Mesothelial cell of epicardium (in vitro differentiated cells): Measurements from ENCODE around the gene FCSK. TPM values are rescaled to one million over a fixed set of nuclear protein-coding genes. Genes with fewer than 3 reads are reported as not detected.
A peak's percentile ranks its signal among the peaks of the same experiment; 100 is the strongest.
"Not testable (repeated sequence)": the region's sequence is repeated elsewhere in the genome, so short reads cannot be mapped to it uniquely, and the experiment has no call there.

ENCODE experiments used
- DNase-seq, 2 experiments: peaks; one replicate each; pipeline ENCODE4 v3.0.0; 2021; ENCODE audit warnings: low spot score in 2 of 2; ENCODE audit not compliant: unreplicated experiment in 2 of 2
- H3K27ac Mint-ChIP-seq: 2 replicates; pipeline ENCODE4 v1.8.0; 2021; ENCODE audit warnings: mixed read lengths
- H3K27me3 Mint-ChIP-seq: 2 replicates; pipeline ENCODE4 v1.8.0; 2021; ENCODE audit warnings: low read depth, mixed read lengths
- H3K36me3 Mint-ChIP-seq: 2 replicates; pipeline ENCODE4 v1.8.0; 2021; ENCODE audit warnings: mixed read lengths
- H3K4me1 Mint-ChIP-seq: 2 replicates; pipeline ENCODE4 v1.8.0; 2021; ENCODE audit warnings: mixed read lengths
- H3K4me3 Mint-ChIP-seq: 2 replicates; pipeline ENCODE4 v1.8.0; 2021; ENCODE audit warnings: mild to moderate bottlenecking, moderate library complexity, mixed read lengths
- H3K9me3 Mint-ChIP-seq: 2 replicates; pipeline ENCODE4 v1.8.0; 2021; ENCODE audit warnings: mixed read lengths
- total RNA-seq: library from RNA; stranded (reverse); gene quantifications from 3 replicates; pipeline ENCODE4 v1.2.1, GENCODE V29; 2021
- TF ChIP-seq, protein P1 (sequence below): fragments of 200-600 bp; sonication (generic); IDR thresholded peaks from one replicate; pipeline ENCODE4 v1.5.0; 2021; ENCODE audit warnings: antibody characterized with exemption; ENCODE audit not compliant: unreplicated experiment

Gene FCSK
- total RNA-seq, 1 donor from 2014 or later: 27.7 TPM

DNA sequence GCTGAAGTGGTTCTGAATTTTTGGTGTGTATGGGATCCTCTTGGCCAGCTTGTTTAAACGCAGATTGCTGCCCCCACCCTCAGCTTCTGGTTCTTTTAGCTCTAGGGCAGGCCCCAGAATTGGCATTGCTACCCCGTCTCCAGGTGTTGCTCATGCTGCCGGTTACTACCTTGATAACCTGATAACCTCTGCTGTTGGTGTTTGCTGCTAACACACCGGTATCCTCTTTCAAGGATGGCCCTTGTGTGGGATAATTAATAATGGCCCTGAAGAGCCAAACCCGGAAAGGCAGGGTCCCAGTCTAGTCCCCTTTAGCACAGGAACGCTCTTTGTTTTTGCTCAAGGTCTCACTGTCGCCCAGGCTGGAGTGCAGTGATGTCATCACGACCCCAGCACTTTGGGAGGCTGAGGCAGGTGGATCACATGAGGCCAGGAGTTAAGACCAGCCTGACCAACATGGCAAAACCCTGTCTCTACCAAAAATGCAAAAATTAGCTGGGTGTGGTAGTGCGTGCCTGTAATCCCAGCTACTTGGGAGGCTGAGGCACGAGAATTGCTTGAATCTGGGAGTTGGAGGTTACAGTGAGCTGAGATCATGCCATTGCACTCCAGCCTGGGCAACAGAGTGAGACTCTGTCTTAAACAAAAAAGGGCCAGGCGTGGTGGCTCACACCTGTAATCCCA lies 14.2 kb upstream of the FCSK start:
- peaks cover 36% of the 10 kb centered on the region for H3K4me1 Mint-ChIP-seq
- H3K27ac Mint-ChIP-seq: no peak overlapping the region
- no peaks in the 10 kb centered on the region for H3K36me3 Mint-ChIP-seq
- H3K27me3 Mint-ChIP-seq: no peaks in the 10 kb centered on the region
- H3K4me3 Mint-ChIP-seq: peak overlapping the region; percentile 86
- no peaks in the 10 kb centered on the region for H3K9me3 Mint-ChIP-seq
- TF ChIP-seq, protein P1, sequence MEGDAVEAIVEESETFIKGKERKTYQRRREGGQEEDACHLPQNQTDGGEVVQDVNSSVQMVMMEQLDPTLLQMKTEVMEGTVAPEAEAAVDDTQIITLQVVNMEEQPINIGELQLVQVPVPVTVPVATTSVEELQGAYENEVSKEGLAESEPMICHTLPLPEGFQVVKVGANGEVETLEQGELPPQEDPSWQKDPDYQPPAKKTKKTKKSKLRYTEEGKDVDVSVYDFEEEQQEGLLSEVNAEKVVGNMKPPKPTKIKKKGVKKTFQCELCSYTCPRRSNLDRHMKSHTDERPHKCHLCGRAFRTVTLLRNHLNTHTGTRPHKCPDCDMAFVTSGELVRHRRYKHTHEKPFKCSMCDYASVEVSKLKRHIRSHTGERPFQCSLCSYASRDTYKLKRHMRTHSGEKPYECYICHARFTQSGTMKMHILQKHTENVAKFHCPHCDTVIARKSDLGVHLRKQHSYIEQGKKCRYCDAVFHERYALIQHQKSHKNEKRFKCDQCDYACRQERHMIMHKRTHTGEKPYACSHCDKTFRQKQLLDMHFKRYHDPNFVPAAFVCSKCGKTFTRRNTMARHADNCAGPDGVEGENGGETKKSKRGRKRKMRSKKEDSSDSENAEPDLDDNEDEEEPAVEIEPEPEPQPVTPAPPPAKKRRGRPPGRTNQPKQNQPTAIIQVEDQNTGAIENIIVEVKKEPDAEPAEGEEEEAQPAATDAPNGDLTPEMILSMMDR: no peak
- no peak for DNase-seq

DNA sequence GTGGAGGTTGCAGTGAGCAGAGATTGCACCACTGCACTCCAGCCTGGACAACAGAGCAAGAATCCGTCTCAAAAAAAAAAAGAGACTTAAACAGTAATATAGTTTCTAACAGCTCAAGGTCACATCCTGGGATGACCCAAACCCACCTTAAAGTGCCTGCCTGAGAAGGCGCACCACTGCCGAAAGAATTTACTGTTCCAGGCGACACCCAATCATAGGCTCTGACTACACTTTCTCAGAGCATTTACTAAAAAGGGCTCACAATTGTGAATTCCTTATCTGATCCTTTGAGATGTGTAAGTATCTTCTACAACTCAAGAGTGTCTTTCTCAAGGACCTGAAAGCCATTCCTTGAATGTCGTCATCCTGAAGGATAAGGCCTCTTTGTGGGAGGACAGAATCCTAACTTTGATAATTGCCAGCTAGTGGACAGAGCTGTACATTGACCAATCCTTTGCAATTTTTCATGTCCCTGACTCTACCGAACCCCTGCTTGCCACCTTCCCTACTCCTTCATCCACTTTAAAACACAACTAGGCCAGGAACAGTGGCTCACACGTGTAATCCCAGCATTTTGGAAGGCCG lies 12.9 kb upstream of the FCSK start:
- no peaks in the 10 kb centered on the region for H3K27me3 Mint-ChIP-seq
- DNase-seq: no peak
- no peak overlapping the region for H3K27ac Mint-ChIP-seq
- no peaks in the 10 kb centered on the region for H3K9me3 Mint-ChIP-seq
- peaks cover 29% of the 10 kb centered on the region for H3K4me1 Mint-ChIP-seq
- no peak overlapping the region for H3K4me3 Mint-ChIP-seq
- TF ChIP-seq, protein P1: no peak
- H3K36me3 Mint-ChIP-seq: no peaks in the 10 kb centered on the region

DNA sequence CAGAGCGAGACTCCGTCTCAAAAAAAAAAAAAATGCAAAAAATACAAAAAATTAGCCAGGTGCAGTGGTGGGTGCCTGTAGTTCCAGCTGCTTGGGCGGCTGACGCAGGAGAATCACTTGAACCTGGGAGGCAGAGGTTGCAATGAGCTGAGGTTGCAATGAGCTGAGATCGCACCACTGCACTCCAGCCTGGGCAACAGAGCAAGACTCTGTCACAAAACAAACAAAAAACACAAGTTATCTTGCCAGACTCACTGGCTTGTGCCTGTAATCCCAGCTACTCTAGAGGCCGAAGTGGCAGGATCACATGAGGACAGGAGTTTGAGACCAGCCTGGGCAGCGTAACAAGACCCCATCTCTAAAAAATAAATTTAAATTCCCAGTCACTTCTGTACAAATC lies 12.1 kb upstream of the FCSK start:
- Mint-ChIP-seq H3K27ac (no peak overlapping the region), H3K9me3 (no peaks in the 10 kb centered on the region), H3K4me1 (peaks cover 20% of the 10 kb centered on the region), H3K4me3 (no peak overlapping the region), H3K36me3 (no peaks in the 10 kb centered on the region), H3K27me3 (no peaks in the 10 kb centered on the region)
- TF ChIP-seq, protein P1: no peak
- no peak for DNase-seq

DNA sequence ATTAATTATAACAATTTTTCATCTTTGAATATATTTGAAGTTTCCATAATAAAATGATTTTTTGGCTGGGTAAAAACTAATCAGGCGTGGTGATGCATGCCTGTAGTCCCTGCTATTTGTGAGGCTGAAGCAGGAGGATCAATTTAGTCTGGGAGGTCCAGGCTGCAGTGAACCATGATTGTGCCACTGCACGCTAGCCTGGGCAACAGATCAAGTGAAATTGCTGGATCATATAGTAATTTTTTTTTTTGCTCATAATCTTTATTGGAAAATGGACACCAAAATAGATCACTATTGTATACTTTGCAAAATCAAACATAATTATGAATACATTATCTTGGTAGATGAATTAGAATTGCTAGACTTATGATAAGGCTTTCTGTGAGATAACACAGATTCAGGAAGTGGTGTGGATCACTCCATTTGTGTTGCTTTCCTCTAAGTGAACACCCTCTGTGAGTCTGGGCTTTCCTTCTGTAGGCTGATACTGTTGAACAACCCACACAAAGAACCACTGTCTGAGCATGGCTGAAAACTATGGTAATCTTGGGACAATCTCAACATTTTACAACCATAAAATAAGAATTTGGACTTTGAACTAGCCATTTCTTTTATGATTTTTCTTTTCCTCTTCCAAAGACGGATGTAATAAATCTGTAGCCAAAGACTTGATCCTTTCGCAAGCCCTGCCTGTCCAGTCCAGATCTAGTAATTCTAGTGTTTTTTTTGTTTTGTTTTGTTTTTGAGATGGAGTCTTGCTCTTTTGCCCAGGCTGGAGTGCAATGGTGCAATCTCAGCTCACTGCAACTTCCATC lies 9.9 kb upstream of the FCSK start:
- Mint-ChIP-seq H3K27me3 (no peaks in the 10 kb centered on the region), H3K36me3 (no peaks in the 10 kb centered on the region), H3K4me3 (no peak overlapping the region), H3K4me1 (peaks cover 10% of the 10 kb centered on the region), H3K27ac (peak overlapping the region; percentile 15), H3K9me3 (no peaks in the 10 kb centered on the region)
- DNase-seq: no peak
- TF ChIP-seq, protein P1: no peak

DNA sequence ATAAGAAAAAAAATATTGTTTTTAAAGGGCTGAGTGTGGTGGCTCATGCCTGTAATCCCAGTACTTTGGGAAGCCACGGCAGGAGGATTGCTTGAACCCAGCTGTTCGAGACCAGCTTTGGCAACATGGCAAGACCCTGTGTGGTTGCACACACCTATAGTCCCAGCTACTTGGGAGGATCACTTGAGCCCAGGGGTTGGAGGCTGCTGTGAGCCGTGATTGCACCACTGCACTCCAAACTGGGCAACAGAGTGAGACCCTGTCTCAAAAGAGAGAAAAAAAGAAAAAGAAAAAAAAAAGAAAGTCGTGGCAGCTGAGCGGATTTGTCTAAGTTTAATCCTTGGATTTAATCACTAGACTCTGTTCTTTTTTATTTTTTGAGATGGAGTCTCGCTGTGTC lies 6.3 kb upstream of the FCSK start:
- TF ChIP-seq, protein P1: no peak
- DNase-seq: no peak
- Mint-ChIP-seq H3K4me3 (no peak overlapping the region), H3K27me3 (no peaks in the 10 kb centered on the region), H3K4me1 (peaks cover 6% of the 10 kb centered on the region), H3K9me3 (no peaks in the 10 kb centered on the region), H3K27ac (no peak overlapping the region), H3K36me3 (no peaks in the 10 kb centered on the region)

DNA sequence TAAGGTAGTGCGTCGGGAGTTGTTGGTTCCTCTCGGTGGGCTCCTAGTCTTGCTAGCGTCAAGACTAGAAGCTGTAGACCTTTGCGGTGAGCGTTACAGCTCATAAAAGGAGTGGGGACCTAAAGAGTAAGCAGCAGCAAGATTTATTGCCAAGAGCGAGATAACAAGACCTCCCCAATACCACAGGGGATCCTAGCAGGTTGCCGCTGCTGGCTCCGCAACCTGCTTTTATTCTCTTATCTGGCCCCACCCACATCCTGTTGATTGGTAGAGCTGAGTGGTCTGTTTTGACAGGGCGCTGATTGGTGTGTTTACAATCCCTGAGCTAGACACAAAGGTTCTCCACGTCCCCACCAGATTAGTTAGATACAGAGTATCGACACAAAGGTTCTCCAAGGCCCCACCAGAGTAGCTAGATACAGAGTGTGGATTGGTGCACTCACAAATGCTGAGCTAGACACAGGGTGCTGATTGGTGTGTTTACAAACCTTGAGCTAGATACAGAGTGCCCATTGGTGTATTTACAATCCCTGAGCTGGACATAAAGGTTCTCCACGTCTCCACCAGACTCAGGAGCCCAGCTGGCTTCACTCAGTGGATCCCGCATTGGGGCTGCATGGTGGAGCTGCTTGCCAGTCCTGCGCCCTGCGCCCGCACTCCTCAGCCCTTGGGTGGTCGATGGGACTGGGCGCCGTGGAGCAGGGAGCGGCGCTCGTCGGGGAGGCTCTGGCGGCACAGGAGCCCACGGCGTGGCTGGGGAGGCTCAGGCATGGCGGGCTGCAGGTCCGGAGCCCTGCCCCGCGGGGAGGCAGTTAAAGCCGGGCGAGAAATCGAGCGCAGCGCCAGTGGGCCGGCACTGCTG lies 4.0 kb upstream of the FCSK start:
- not testable (repeated sequence) for H3K27ac Mint-ChIP-seq

DNA sequence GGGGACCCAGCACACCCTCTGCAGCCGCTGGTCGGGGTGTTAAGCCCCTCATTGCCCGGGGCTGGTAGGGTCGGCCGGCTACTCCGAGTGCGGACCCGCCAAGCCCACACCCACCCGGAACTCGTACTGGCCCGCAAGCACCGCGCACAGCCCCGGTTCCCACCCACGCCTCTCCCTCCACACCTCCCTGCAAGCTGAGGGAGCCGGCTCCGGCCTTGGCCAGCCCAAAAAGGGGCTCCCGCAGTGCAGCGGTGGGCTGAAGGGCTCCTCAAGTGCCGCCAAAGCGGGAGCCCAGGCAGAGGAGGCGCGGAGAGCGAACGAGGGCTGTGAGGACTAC lies 3.4 kb upstream of the FCSK start:
- not testable (repeated sequence) for H3K27me3 Mint-ChIP-seq, DNase-seq, H3K36me3 Mint-ChIP-seq, H3K9me3 Mint-ChIP-seq, H3K27ac Mint-ChIP-seq, H3K4me3 Mint-ChIP-seq
- peaks cover 12% of the 10 kb centered on the region for H3K4me1 Mint-ChIP-seq

More for the DNA sequence above, 4.0 kb upstream of the FCSK start:
- not testable (repeated sequence) for H3K4me3 Mint-ChIP-seq, DNase-seq, H3K36me3 Mint-ChIP-seq, H3K27me3 Mint-ChIP-seq, H3K9me3 Mint-ChIP-seq
- peaks cover 12% of the 10 kb centered on the region for H3K4me1 Mint-ChIP-seq
